SK-N-SH (cell line): ENCODE measurements around the gene CFAP74. TPM values are rescaled to one million over a fixed set of nuclear protein-coding genes. Genes with fewer than 3 reads are reported as not detected.

Source experiments
- CTCF ChIA-PET: fragments of 300-600, 350-600 bp; formaldehyde crosslinking; extraction: SDS; loops from one replicate; lab custom pipeline; 2021; lab: Yijun Ruan, JAX
- POLR2A ChIA-PET: fragments of 350-600 bp; sonication (Branson Sonifier 250); formaldehyde crosslinking; extraction: SDS; loops from one replicate; lab custom pipeline; 2020; ENCODE audit warnings: antibody characterized with exemption, inconsistent platforms; lab: Yijun Ruan, JAX
- DNase-seq: peaks from one replicate; pipeline ENCODE4 v3.0.0; 2012
- H2AFZ ChIP-seq: fragments of 200-600 bp; sonication (generic); 2 replicates; pipeline ENCODE4 v1.8.1; 2016; ENCODE audit warnings: antibody characterized with exemption, mild to moderate bottlenecking, low read depth
- H3F3A ChIP-seq: fragments of 200-600 bp; sonication (generic); replicated peaks from 2 replicates; pipeline ENCODE3; 2016; ENCODE audit warnings: antibody characterized with exemption, mild to moderate bottlenecking; ENCODE audit not compliant: insufficient read depth
- H3K27ac ChIP-seq, 2 experiments: fragments of 200-500 bp in 1 of 2; fragments of 200-600 bp in 1 of 2; sonication (Bioruptor generic) in 1 of 2; sonication (generic), shearing (Covaris generic) in 1 of 2; 2 replicates each; pipeline versions ENCODE4 v1.5.1 to v1.6.1; 2014 to 2016; ENCODE audit warnings: low read depth in 2 of 2, inconsistent platforms in 1 of 2, low read length in 1 of 2, mild to moderate bottlenecking in 1 of 2, mixed read lengths in 1 of 2
- H3K27me3 ChIP-seq: fragments of 200-600 bp; sonication (generic), shearing (Covaris generic); 2 replicates; pipeline ENCODE4 v1.6.1; 2016; ENCODE audit warnings: mixed run types; ENCODE audit not compliant: insufficient read depth
- H3K36me3 ChIP-seq, 2 experiments: fragments of 200-500 bp in 1 of 2; fragments of 200-600 bp in 1 of 2; sonication (Bioruptor generic) in 1 of 2; sonication (generic) in 1 of 2; replicated peaks in 1 of 2; 2 replicates each; pipeline versions ENCODE3 to v1.5.1; 2014 to 2016; ENCODE audit warnings: low read length in 1 of 2, mild to moderate bottlenecking in 1 of 2; ENCODE audit not compliant: insufficient read depth in 2 of 2, control insufficient read depth in 1 of 2
- H3K4me1 ChIP-seq, 2 experiments: fragments of 200-500 bp in 1 of 2; fragments of 200-600 bp in 1 of 2; sonication (Bioruptor generic) in 1 of 2; sonication (generic), shearing (Covaris generic) in 1 of 2; 2 replicates each; pipeline versions ENCODE4 v1.5.1 to v1.6.1; 2014 to 2016; ENCODE audit warnings: low read depth in 1 of 2, low read length in 1 of 2, mixed run types in 1 of 2; ENCODE audit not compliant: insufficient read depth in 2 of 2, control insufficient read depth in 1 of 2
- H3K4me2 ChIP-seq: fragments of 200-600 bp; sonication (generic), shearing (Covaris generic); 2 replicates; pipeline ENCODE4 v1.6.1; 2017; ENCODE audit warnings: mixed run types
- H3K4me3 ChIP-seq, 2 experiments: fragments of 200-500 bp in 1 of 2; fragments of 200-600 bp in 1 of 2; sonication (Bioruptor generic) in 1 of 2; sonication (generic), shearing (Covaris generic) in 1 of 2; 2 replicates each; pipeline versions ENCODE4 v1.5.1 to v1.8.1; 2014 to 2016; ENCODE audit warnings: low read depth in 2 of 2, inconsistent platforms in 1 of 2, low read length in 1 of 2, mild to moderate bottlenecking in 1 of 2, mixed read lengths in 1 of 2, moderate library complexity in 1 of 2
- H3K79me2 ChIP-seq: fragments of 200-600 bp; sonication (generic); 2 replicates; pipeline ENCODE4 v1.8.1; 2017; ENCODE audit warnings: mild to moderate bottlenecking; ENCODE audit not compliant: insufficient read depth
- H3K9ac ChIP-seq: fragments of 200-600 bp; sonication (generic); 2 replicates; pipeline ENCODE4 v1.6.1; 2017; ENCODE audit warnings: mixed run types
- H3K9me2 ChIP-seq: fragments of 200-600 bp; sonication (generic); 2 replicates; pipeline ENCODE4 v1.6.1; 2017; ENCODE audit warnings: mixed run types
- H3K9me3 ChIP-seq: fragments of 200-600 bp; sonication (generic); 2 replicates; pipeline ENCODE4 v1.6.1; 2017; ENCODE audit warnings: mixed run types, mild to moderate bottlenecking, moderate library complexity
- H4K20me1 ChIP-seq: fragments of 200-600 bp; sonication (generic); 2 replicates; pipeline ENCODE4 v1.6.1; 2017; ENCODE audit warnings: mild to moderate bottlenecking, mixed run types; ENCODE audit not compliant: insufficient read depth
- ELF1 ChIP-seq: IDR thresholded peaks from 2 replicates; pipeline ENCODE4 v1.4.0; 2012
- EP300 ChIP-seq, 2 experiments: IDR thresholded peaks; 2 replicates each; pipeline versions ENCODE4 v1.4.0 to v1.6.1; 2012; ENCODE audit warnings: borderline replicate concordance in 1 of 2, low read depth in 1 of 2, low read length in 1 of 2
- FOSL2 ChIP-seq: IDR thresholded peaks from 2 replicates; pipeline ENCODE4 v1.4.0; 2012; ENCODE audit warnings: low read depth, mild to moderate bottlenecking, moderate library complexity, borderline replicate concordance
- FOXJ3 ChIP-seq: sonication (generic); formaldehyde crosslinking; IDR thresholded peaks from 2 replicates; pipeline ENCODE4 v1.5.1; 2020; ENCODE audit warnings: mild to moderate bottlenecking, missing genetic modification reagents
- GATA2 ChIP-seq: sonication (generic); formaldehyde crosslinking; IDR thresholded peaks from 2 replicates; pipeline ENCODE4 v1.5.0; 2020; ENCODE audit warnings: mild to moderate bottlenecking, missing genetic modification reagents
- IRF3 ChIP-seq: fragments of 150-350 bp; IDR thresholded peaks from 2 replicates; pipeline ENCODE4 v1.6.1; 2016; ENCODE audit warnings: mild to moderate bottlenecking, low read depth, low read length
- MEF2A ChIP-seq: IDR thresholded peaks from 2 replicates; pipeline ENCODE4 v1.4.0; 2012; ENCODE audit warnings: low read depth, borderline replicate concordance
- NFIC ChIP-seq: IDR thresholded peaks from 2 replicates; pipeline ENCODE4 v1.4.0; 2012; ENCODE audit warnings: borderline replicate concordance
- PBX3 ChIP-seq: IDR thresholded peaks from 2 replicates; pipeline ENCODE4; 2012
- RCOR1 ChIP-seq: fragments of 150-350 bp; IDR thresholded peaks from 2 replicates; pipeline ENCODE4 v1.6.1; 2017; ENCODE audit warnings: antibody characterized with exemption, low read length
- RXRA ChIP-seq: IDR thresholded peaks from 2 replicates; pipeline ENCODE4 v1.4.0; 2012; ENCODE audit warnings: low read depth, mild to moderate bottlenecking, borderline replicate concordance
- SIN3A ChIP-seq: IDR thresholded peaks from 2 replicates; pipeline ENCODE4 v1.6.1; 2012; ENCODE audit warnings: low read depth, mild to moderate bottlenecking, low read length, moderate library complexity, borderline replicate concordance
- TAF1 ChIP-seq: IDR thresholded peaks from 2 replicates; pipeline ENCODE4 v1.6.1; 2012; ENCODE audit warnings: low read depth, mild to moderate bottlenecking, low read length, moderate library complexity, borderline replicate concordance
- TCF12 ChIP-seq: IDR thresholded peaks from 2 replicates; pipeline ENCODE4 v1.4.0; 2012
- USF2 ChIP-seq: fragments of 150-350 bp; IDR thresholded peaks from 2 replicates; pipeline ENCODE4 v1.6.1; 2017; ENCODE audit warnings: antibody characterized with exemption, low read length, low read depth, borderline replicate concordance
- YY1 ChIP-seq: IDR thresholded peaks from 2 replicates; pipeline ENCODE4 v1.4.0; 2012; ENCODE audit warnings: low read depth, mild to moderate bottlenecking
- WGBS: methylation state at CpG from one replicate; pipeline ENCODE4 v1.1.6; 2017; ENCODE audit warnings: low lambda C conversion rate; 5-methylcytosine and 5-hydroxymethylcytosine counted together
- polyA plus RNA-seq, 3 experiments: library from polyadenylated mRNA; depleted of rRNA; stranded (reverse); fragments of >200 nt; gene quantifications; 2 replicates each; pipeline ENCODE4 v1.2.3, GENCODE V29; 2012
- TF ChIP-seq, protein P1 (sequence below): IDR thresholded peaks from 2 replicates; pipeline ENCODE4 v1.4.0; 2012; ENCODE audit warnings: low read depth

CFAP74 gene
- polyA plus RNA-seq, 1 of the 3 experiments (the other 2 are of a cell fraction): not detected

DNA sequence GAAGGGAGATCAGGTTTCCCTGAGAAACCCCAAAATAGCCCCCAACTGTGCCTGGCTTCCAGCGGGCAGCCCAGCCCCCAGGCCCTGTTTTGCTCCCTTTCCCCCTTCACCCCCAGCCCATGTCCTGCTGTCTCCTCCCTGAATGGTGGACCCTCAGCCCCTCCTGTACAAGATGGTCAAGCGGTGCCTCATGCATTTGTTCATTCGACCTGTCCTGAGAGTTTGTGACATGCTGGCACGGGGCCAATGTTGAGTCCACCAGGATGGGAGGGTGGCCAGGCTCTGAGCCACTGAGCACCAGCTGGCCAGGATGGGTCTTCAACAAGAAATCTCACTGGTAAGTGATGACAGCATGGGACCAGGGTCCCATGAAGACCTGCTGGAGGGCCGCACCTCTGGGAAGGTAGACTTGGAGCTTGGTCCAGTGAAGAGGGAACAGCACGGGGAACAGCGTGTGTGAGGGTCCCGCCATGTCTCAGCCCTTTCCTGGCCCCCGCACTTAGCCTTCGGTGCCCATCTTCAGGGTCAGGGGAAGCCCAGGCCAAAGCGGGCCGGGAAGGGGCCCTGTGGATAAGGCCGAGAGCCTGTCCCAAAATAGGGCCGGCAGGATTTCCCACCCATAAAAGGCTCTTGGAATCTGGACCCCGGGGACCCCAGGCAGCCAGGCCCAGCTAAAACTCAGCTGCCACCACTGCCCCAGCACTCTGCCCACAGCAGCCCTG, 88.5 kb downstream of the CFAP74 start, which contains the start of gene CALML6:
Gene CALML6 (plus strand): TSS at position 290 of the 722 bp plus-strand sequence. CDS start 21 bp downstream, at position 311.
- Histone ChIP-seq H2AFZ (no peak within 1 kb of the TSS), H3K27ac (no peak within 1 kb of the TSS), H3K79me2 (no peaks in the 10 kb centered on the region), H3K4me3 (no peak within 1 kb of the TSS), H3K9me3 (no peaks in the 10 kb centered on the region), H3K4me1 (peaks cover 0 to 19% of the 10 kb centered on the region in 2 experiments; a peak in 1 of 4 replicates), H3K4me2 (no peak within 1 kb of the TSS), H3K9me2 (no peaks in the 10 kb centered on the region), H3K9ac (no peak within 1 kb of the TSS), H3K36me3 (no peaks in the 10 kb centered on the region), H3K27me3 (no peaks in the 10 kb centered on the region), H3F3A (peaks cover 4% of the 10 kb centered on the region), H4K20me1 (no peaks in the 10 kb centered on the region)
- POLR2A ChIA-PET: interaction anchor here (0.6 kb wide), 1 partner anchor 9 kb away, joined by 3 read pairs; no protein-coding TSS in a partner anchor
- WGBS: 80% methylated on average over 10 of the region's 15 CpGs
- CTCF ChIA-PET: interaction anchor here (0.9 to 3.6 kb wide), 4 partner anchors 9 to 130 kb away, joined by 3 to 13 read pairs (median 4); no protein-coding TSS in a partner anchor
- TF ChIP-seq MEF2A: no peak
- TF ChIP-seq NFIC: no peak
- no peak for TF ChIP-seq RXRA
- TF ChIP-seq RCOR1: no peak
- no peak for TF ChIP-seq PBX3
- TF ChIP-seq TCF12: no peak
- TF ChIP-seq FOXJ3 (CRISPR knock-in tag): no peak
- TF ChIP-seq IRF3: no peak
- TF ChIP-seq, protein P1, sequence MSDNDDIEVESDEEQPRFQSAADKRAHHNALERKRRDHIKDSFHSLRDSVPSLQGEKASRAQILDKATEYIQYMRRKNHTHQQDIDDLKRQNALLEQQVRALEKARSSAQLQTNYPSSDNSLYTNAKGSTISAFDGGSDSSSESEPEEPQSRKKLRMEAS: no peak
- TF ChIP-seq SIN3A: no peak
- no peak for TF ChIP-seq TAF1
- TF ChIP-seq FOSL2: no peak
- no peak for TF ChIP-seq ELF1
- TF ChIP-seq EP300 (IDR thresholded peaks at IDR 0.05; ENCODE audit: borderline replicate concordance in 1 of 2, low read depth in 1 of 2, low read length in 1 of 2): no peak
- TF ChIP-seq GATA2: no peak
- no peak for TF ChIP-seq YY1
- no peak for TF ChIP-seq USF2
- DNase-seq: no peak
